Measurements from ENCODE around the gene CCDC9B. TPM values are rescaled to one million over a fixed set of nuclear protein-coding genes. Genes with fewer than 3 reads are reported as not detected.

The CCDC9B gene
- total RNA-seq, 1 donor from 2014 or later = 26.1 TPM

- Mint-ChIP-seq H3K9me3 (no peaks in the 10 kb centered on the region), H3K4me3 (no peak overlapping the region), H3K27me3 (ENCODE audit: low read depth) (no peaks in the 10 kb centered on the region), H3K27ac (no peak overlapping the region), H3K4me1 (peaks cover 63% of the 10 kb centered on the region), H3K36me3 (no peaks in the 10 kb centered on the region)
- TF ChIP-seq CTCF (IDR thresholded peaks at IDR 0.05; ENCODE audit: unreplicated experiment) = no peak
- DNase-seq (ENCODE audit: low spot score in 2 of 2, unreplicated experiment in 2 of 2) = no peak
Observed at GRCh38 chr15:40332113-40332781, 8.5 kb downstream of the CCDC9B start.

GRCh38 chr15:40331637-40332036, 9.1 kb downstream of the CCDC9B start:
- no peak overlapping the region for H3K4me3 Mint-ChIP-seq
- no peak for DNase-seq (ENCODE audit: low spot score in 2 of 2, unreplicated experiment in 2 of 2)
- no peak for TF ChIP-seq CTCF (IDR thresholded peaks at IDR 0.05; ENCODE audit: unreplicated experiment)
- H3K4me1 Mint-ChIP-seq = peaks cover 65% of the 10 kb centered on the region
- no peaks in the 10 kb centered on the region for H3K36me3 Mint-ChIP-seq
- no peaks in the 10 kb centered on the region for H3K27me3 Mint-ChIP-seq (ENCODE audit: low read depth)
- H3K27ac Mint-ChIP-seq = no peak overlapping the region
- H3K9me3 Mint-ChIP-seq = no peaks in the 10 kb centered on the region

- no peaks in the 10 kb centered on the region for H3K27me3 Mint-ChIP-seq (ENCODE audit: low read depth)
- peak overlapping the region; percentile 56 for H3K27ac Mint-ChIP-seq
- no peaks in the 10 kb centered on the region for H3K36me3 Mint-ChIP-seq
- peaks cover 65% of the 10 kb centered on the region for H3K4me1 Mint-ChIP-seq
- no peaks in the 10 kb centered on the region for H3K9me3 Mint-ChIP-seq
- TF ChIP-seq CTCF (IDR thresholded peaks at IDR 0.05; ENCODE audit: unreplicated experiment) = no peak
- DNase-seq (ENCODE audit: low spot score in 2 of 2, unreplicated experiment in 2 of 2) = no peak
- no peak overlapping the region for H3K4me3 Mint-ChIP-seq
Observed at GRCh38 chr15:40331026-40331425, 9.7 kb downstream of the CCDC9B start.

GRCh38 chr15:40330368-40330836, 10.3 kb downstream of the CCDC9B start:
- TF ChIP-seq CTCF (IDR thresholded peaks at IDR 0.05; ENCODE audit: unreplicated experiment) = no peak
- Mint-ChIP-seq H3K36me3 (no peaks in the 10 kb centered on the region), H3K27ac (peak overlapping the region; percentile 25), H3K4me3 (no peak overlapping the region), H3K4me1 (peaks cover 65% of the 10 kb centered on the region), H3K9me3 (no peaks in the 10 kb centered on the region), H3K27me3 (ENCODE audit: low read depth) (no peaks in the 10 kb centered on the region)
- DNase-seq (ENCODE audit: low spot score in 2 of 2, unreplicated experiment in 2 of 2) = no peak

GRCh38 chr15:40329804-40330203, 10.9 kb downstream of the CCDC9B start:
- Mint-ChIP-seq H3K27me3 (ENCODE audit: low read depth) (no peaks in the 10 kb centered on the region), H3K9me3 (no peaks in the 10 kb centered on the region), H3K4me1 (peaks cover 66% of the 10 kb centered on the region), H3K4me3 (no peak overlapping the region), H3K27ac (no peak overlapping the region), H3K36me3 (no peaks in the 10 kb centered on the region)
- TF ChIP-seq CTCF (IDR thresholded peaks at IDR 0.05; ENCODE audit: unreplicated experiment) = no peak
- DNase-seq (ENCODE audit: low spot score in 2 of 2, unreplicated experiment in 2 of 2) = no peak

Data from mesothelial cell of epicardium (in vitro differentiated cells).